HEK293 (cell line): Measurements from ENCODE around the gene PSPH.

Experiments
- KLF10 ChIP-seq: fragments of 450-650 bp; IDR thresholded peaks from 2 replicates; pipeline ENCODE4 v1.5.1; 2018; ENCODE audit warnings: missing biosample characterization, mild to moderate bottlenecking, missing genetic modification characterization
- YY1 ChIP-seq: fragments of 450-650 bp; formaldehyde crosslinking; IDR thresholded peaks from 2 replicates; pipeline ENCODE4 v1.5.1; 2018; ENCODE audit warnings: missing biosample characterization, missing genetic modification characterization
- ZBTB1 ChIP-seq: fragments of 450-650 bp; formaldehyde crosslinking; IDR thresholded peaks from 2 replicates; pipeline ENCODE4 v1.5.1; 2016; ENCODE audit warnings: missing biosample characterization, missing genetic modification characterization
- ZNF433 ChIP-seq: fragments of 450-650 bp; formaldehyde crosslinking; IDR thresholded peaks from 2 replicates; pipeline ENCODE4 v1.5.1; 2016; ENCODE audit warnings: missing biosample characterization, missing genetic modification characterization, low read depth
- ZNF521 ChIP-seq: fragments of 450-650 bp; formaldehyde crosslinking; IDR thresholded peaks from 2 replicates; pipeline ENCODE4 v1.5.1; 2017; ENCODE audit warnings: missing biosample characterization, mild to moderate bottlenecking, missing genetic modification characterization
- ZNF585B ChIP-seq: fragments of 450-650 bp; formaldehyde crosslinking; IDR thresholded peaks from 2 replicates; pipeline ENCODE4 v1.5.1; 2016; ENCODE audit warnings: missing biosample characterization, missing genetic modification characterization
- ZNF777 ChIP-seq: fragments of 450-650 bp; formaldehyde crosslinking; IDR thresholded peaks from 2 replicates; pipeline ENCODE4 v1.5.1; 2017; ENCODE audit warnings: missing biosample characterization, missing genetic modification characterization, borderline replicate concordance
- TF ChIP-seq, protein P1 (sequence below): fragments of 450-650 bp; formaldehyde crosslinking; IDR thresholded peaks from 2 replicates; pipeline ENCODE4 v1.5.1; 2016; ENCODE audit warnings: missing biosample characterization, missing genetic modification characterization
- TF ChIP-seq, protein P2 (sequence below): fragments of 450-650 bp; formaldehyde crosslinking; IDR thresholded peaks from 2 replicates; pipeline ENCODE4 v1.5.1; 2016; ENCODE audit warnings: missing biosample characterization, missing genetic modification characterization, borderline replicate concordance
- TF ChIP-seq, protein P3 (sequence below): fragments of 450-650 bp; formaldehyde crosslinking; IDR thresholded peaks from 2 replicates; pipeline ENCODE4 v1.5.1; 2016; ENCODE audit warnings: missing biosample characterization, missing genetic modification characterization

DNA sequence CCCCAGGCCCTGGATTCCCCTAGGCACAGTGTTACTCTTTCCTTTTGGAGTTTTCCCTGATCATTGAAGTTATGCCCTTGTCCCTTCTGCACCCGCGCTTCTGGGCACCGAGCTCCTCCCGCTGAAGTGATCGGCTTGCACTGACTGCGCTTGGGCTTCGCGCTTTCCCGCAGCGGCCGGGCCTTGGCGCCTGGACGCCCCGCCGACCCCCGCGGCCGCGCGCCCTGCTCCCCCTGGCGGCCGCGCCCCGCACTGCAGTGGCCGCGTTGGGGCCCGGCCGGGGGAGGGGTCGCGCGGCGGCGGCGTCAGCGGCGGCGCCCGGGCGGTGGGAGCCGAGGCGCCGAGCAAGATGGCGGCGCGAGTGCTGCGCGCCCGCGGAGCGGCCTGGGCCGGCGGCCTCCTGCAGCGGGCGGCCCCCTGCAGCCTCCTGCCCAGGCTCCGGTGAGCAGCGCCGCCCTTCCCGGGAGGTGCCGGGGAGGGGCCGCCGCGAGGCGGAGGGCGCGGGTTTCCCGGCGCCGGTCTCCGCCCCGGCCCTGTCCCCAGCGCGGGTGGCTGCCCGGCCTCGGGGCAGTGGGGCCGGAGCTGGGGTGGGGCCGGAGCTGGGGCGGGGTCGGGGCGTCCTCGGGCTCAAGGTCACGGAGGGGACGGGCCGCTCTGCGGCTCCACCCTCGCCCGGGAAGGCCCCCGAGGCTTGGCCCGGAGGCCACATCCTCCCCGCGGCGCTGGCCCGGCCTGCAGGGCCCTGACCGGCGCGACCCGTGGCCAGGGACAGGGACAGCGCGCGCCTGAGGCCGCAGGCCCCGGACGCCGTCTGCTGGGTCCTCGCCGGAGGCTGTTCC lies 86.8 kb downstream of the PSPH start, which contains the start of gene NIPSNAP2:
- TF ChIP-seq ZNF585B (tag by site-specific recombination) = no peak
- TF ChIP-seq, protein P1, sequence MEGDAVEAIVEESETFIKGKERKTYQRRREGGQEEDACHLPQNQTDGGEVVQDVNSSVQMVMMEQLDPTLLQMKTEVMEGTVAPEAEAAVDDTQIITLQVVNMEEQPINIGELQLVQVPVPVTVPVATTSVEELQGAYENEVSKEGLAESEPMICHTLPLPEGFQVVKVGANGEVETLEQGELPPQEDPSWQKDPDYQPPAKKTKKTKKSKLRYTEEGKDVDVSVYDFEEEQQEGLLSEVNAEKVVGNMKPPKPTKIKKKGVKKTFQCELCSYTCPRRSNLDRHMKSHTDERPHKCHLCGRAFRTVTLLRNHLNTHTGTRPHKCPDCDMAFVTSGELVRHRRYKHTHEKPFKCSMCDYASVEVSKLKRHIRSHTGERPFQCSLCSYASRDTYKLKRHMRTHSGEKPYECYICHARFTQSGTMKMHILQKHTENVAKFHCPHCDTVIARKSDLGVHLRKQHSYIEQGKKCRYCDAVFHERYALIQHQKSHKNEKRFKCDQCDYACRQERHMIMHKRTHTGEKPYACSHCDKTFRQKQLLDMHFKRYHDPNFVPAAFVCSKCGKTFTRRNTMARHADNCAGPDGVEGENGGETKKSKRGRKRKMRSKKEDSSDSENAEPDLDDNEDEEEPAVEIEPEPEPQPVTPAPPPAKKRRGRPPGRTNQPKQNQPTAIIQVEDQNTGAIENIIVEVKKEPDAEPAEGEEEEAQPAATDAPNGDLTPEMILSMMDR (tag by site-specific recombination) = no peak
- TF ChIP-seq ZNF521 (tag by site-specific recombination) = no peak
- TF ChIP-seq ZBTB1 (tag by site-specific recombination) = no peak
- TF ChIP-seq, protein P2, sequence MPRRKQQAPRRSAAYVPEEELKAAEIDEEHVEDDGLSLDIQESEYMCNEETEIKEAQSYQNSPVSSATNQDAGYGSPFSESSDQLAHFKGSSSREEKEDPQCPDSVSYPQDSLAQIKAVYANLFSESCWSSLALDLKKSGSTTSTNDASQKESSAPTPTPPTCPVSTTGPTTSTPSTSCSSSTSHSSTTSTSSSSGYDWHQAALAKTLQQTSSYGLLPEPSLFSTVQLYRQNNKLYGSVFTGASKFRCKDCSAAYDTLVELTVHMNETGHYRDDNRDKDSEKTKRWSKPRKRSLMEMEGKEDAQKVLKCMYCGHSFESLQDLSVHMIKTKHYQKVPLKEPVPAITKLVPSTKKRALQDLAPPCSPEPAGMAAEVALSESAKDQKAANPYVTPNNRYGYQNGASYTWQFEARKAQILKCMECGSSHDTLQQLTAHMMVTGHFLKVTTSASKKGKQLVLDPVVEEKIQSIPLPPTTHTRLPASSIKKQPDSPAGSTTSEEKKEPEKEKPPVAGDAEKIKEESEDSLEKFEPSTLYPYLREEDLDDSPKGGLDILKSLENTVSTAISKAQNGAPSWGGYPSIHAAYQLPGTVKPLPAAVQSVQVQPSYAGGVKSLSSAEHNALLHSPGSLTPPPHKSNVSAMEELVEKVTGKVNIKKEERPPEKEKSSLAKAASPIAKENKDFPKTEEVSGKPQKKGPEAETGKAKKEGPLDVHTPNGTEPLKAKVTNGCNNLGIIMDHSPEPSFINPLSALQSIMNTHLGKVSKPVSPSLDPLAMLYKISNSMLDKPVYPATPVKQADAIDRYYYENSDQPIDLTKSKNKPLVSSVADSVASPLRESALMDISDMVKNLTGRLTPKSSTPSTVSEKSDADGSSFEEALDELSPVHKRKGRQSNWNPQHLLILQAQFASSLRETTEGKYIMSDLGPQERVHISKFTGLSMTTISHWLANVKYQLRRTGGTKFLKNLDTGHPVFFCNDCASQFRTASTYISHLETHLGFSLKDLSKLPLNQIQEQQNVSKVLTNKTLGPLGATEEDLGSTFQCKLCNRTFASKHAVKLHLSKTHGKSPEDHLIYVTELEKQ (tag by site-specific recombination) = no peak
- no peak for TF ChIP-seq YY1
- no peak for TF ChIP-seq ZNF777 (tag by site-specific recombination)
- TF ChIP-seq, protein P3, sequence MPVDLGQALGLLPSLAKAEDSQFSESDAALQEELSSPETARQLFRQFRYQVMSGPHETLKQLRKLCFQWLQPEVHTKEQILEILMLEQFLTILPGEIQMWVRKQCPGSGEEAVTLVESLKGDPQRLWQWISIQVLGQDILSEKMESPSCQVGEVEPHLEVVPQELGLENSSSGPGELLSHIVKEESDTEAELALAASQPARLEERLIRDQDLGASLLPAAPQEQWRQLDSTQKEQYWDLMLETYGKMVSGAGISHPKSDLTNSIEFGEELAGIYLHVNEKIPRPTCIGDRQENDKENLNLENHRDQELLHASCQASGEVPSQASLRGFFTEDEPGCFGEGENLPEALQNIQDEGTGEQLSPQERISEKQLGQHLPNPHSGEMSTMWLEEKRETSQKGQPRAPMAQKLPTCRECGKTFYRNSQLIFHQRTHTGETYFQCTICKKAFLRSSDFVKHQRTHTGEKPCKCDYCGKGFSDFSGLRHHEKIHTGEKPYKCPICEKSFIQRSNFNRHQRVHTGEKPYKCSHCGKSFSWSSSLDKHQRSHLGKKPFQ (tag by site-specific recombination) = no peak
- no peak for TF ChIP-seq ZNF433 (tag by site-specific recombination)
- TF ChIP-seq KLF10 (tag by site-specific recombination) = no peak
